PC-3 (cell line): ENCODE measurements around the gene ENTPD7.

Experiments
- CTCF ChIP-seq: fragments of 300-600 bp; sonication (generic); conservative IDR thresholded peaks from 2 replicates; pipeline ENCODE4 v1.5.1; 2017; ENCODE audit warnings: antibody characterized with exemption, low read depth, mild to moderate bottlenecking, low read length
- EZH2 ChIP-seq: fragments of 300-600 bp; sonication (generic); IDR thresholded peaks from one replicate; pipeline ENCODE4 v1.6.1; 2017; ENCODE audit warnings: antibody characterized with exemption, mild to moderate bottlenecking, low read length; ENCODE audit not compliant: unreplicated experiment
- EZH2phosphoT487 ChIP-seq: fragments of 300-600 bp; sonication (generic); IDR thresholded peaks from 2 replicates; pipeline ENCODE4 v1.6.1; 2018; ENCODE audit warnings: mild to moderate bottlenecking, antibody characterized with exemption, low read length, borderline replicate concordance

- TF ChIP-seq CTCF (no peak), EZH2phosphoT487 (no peak), EZH2 (no peak)
Measured at GRCh38 chr10:99720387-99720786, 61.1 kb downstream of the ENTPD7 start.
